Thoracic aorta (tissue), 2 donors: ENCODE results near the gene DZANK1. TPM values are rescaled to one million over a fixed set of nuclear protein-coding genes. Genes with fewer than 3 reads are reported as not detected.

Source experiments
- ATAC-seq: fragments of 150-250 bp; one replicate; pipeline ENCODE4 v1.8.0; 2017; ENCODE audit warnings: low read depth; ENCODE audit not compliant: insufficient number of reproducible peaks, low FRiP score
- DNase-seq: peaks from one replicate; pipeline ENCODE4 v3.0.0-alpha.2; 2020; ENCODE audit warnings: low spot score
- H3K27ac ChIP-seq, 2 donors: fragments of 200-600 bp; sonication (generic); 1 replicate in 1 of 2; 2 replicates in 1 of 2; pipeline ENCODE4 v1.5.1; 2016; ENCODE audit warnings: mild to moderate bottlenecking in 2 of 2, moderate library complexity in 2 of 2
- H3K27me3 ChIP-seq: fragments of 200-600 bp; sonication (generic); replicated peaks from 2 replicates; pipeline ENCODE4 v1.6.0; 2016; ENCODE audit warnings: mild to moderate bottlenecking; ENCODE audit not compliant: insufficient read depth
- H3K36me3 ChIP-seq: fragments of 200-600 bp; sonication (generic); one replicate; pipeline ENCODE4 v1.5.1; 2016
- H3K4me1 ChIP-seq, 2 donors: fragments of 200-600 bp; sonication (generic); 1 replicate in 1 of 2; 2 replicates in 1 of 2; pipeline versions ENCODE4 v1.5.1 to v1.6.0; 2016; ENCODE audit warnings: low read depth in 2 of 2, mild to moderate bottlenecking in 1 of 2; ENCODE audit not compliant: control insufficient read depth in 1 of 2
- H3K4me3 ChIP-seq: fragments of 200-600 bp; sonication (generic); 2 replicates; pipeline ENCODE4 v1.5.1; 2016; ENCODE audit warnings: mild to moderate bottlenecking
- H3K9me3 ChIP-seq: fragments of 200-600 bp; sonication (generic); 2 replicates; pipeline ENCODE4 v1.5.1; 2016
- total RNA-seq, 2 donors: library from RNA; depleted of rRNA; stranded (reverse); fragments of >200 nt; gene quantifications; one replicate each; pipeline versions ENCODE4 v1.1.0 to v1.2.3, GENCODE V29; 2016
- TF ChIP-seq, protein P1 (sequence below): fragments of 200-600 bp; sonication (generic); IDR thresholded peaks from one replicate; pipeline ENCODE4 v1.5.1; 2019; ENCODE audit warnings: antibody characterized with exemption

Gene DZANK1
- total RNA-seq, 2 donors from 2014 or later: 3.2 to 3.7 TPM

GRCh38 chr20:18440403-18440802 is 26.4 kb downstream of the DZANK1 start:
- Histone ChIP-seq H3K36me3 (no peaks in the 10 kb centered on the region), H3K9me3 (no peaks in the 10 kb centered on the region), H3K27ac (no peak overlapping the region), H3K4me1 (no peaks in the 10 kb centered on the region), H3K27me3 (no peaks in the 10 kb centered on the region), H3K4me3 (no peak overlapping the region)
- TF ChIP-seq, protein P1, sequence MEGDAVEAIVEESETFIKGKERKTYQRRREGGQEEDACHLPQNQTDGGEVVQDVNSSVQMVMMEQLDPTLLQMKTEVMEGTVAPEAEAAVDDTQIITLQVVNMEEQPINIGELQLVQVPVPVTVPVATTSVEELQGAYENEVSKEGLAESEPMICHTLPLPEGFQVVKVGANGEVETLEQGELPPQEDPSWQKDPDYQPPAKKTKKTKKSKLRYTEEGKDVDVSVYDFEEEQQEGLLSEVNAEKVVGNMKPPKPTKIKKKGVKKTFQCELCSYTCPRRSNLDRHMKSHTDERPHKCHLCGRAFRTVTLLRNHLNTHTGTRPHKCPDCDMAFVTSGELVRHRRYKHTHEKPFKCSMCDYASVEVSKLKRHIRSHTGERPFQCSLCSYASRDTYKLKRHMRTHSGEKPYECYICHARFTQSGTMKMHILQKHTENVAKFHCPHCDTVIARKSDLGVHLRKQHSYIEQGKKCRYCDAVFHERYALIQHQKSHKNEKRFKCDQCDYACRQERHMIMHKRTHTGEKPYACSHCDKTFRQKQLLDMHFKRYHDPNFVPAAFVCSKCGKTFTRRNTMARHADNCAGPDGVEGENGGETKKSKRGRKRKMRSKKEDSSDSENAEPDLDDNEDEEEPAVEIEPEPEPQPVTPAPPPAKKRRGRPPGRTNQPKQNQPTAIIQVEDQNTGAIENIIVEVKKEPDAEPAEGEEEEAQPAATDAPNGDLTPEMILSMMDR: no peak
- DNase-seq: no peak
- no peak for ATAC-seq

DNA sequence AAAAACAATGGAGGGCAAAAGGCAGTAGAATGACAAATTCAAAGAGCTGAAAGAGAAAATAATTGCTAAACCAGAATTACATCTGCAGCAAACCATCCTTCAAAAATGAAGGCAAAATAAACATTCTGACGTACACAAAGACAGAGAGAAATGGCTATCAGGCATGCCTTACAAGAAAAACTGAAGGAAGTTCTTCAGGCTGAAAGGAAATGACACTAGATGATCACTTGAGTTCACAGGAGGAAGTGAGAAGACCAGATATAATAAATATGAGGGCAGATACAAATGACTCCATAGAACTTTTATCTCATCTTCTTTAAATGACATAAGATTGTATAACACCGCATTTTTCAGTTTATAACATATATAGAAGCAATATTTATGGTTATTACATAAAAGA is 30.0 kb downstream of the DZANK1 start:
- Histone ChIP-seq H3K9me3 (no peaks in the 10 kb centered on the region), H3K4me3 (no peak overlapping the region), H3K27ac (no peak overlapping the region), H3K27me3 (no peaks in the 10 kb centered on the region), H3K4me1 (no peaks in the 10 kb centered on the region), H3K36me3 (no peaks in the 10 kb centered on the region)
- DNase-seq: no peak
- TF ChIP-seq, protein P1: no peak
- no peak for ATAC-seq

GRCh38 chr20:18431206-18431605 is 35.6 kb downstream of the DZANK1 start:
- ATAC-seq (no peak), DNase-seq (no peak)
- TF ChIP-seq, protein P1: no peak
- Histone ChIP-seq H3K27me3 (no peaks in the 10 kb centered on the region), H3K4me1 (peaks cover 0 to 4% of the 10 kb centered on the region in 2 donors), H3K9me3 (no peaks in the 10 kb centered on the region), H3K4me3 (no peak overlapping the region), H3K36me3 (no peaks in the 10 kb centered on the region), H3K27ac (no peak overlapping the region)

DNA sequence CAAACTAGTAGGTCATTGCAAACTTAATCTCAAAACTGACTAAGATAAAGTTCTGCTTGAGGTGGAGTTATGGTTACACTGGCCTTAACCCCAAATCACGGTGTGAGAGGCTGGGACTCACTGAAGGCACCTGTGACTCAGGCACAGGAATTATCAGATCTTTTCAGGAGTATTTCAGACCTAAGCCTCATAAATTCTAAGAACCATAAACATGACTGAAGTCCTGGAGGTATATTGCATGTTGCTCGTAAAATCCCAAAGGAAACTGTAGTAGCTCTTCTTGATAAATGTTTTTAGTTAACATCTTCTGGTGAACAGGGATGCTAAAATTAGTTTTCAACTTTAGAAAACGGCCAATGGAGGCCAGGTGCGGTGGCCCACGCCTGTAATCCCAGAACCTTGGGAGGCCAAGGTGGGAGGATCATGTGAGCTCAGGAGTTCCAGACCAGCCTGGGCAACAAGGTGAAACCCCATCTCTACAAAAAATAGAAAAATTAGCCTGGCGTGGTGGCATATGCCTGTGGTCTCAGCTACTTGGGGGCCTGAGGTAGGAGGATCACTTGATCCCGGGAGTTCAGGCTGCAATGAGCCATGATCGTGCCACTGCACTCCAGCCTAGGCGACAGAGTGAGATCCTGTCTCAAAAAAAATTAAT is 36.5 kb downstream of the DZANK1 start:
- ATAC-seq (no peak), DNase-seq (no peak)
- no peaks in the 10 kb centered on the region for H3K36me3 ChIP-seq
- H3K4me1 ChIP-seq: peaks cover 0 to 4% of the 10 kb centered on the region in 2 donors
- TF ChIP-seq, protein P1: no peak
- no peak overlapping the region for H3K27ac ChIP-seq
- H3K27me3 ChIP-seq: no peaks in the 10 kb centered on the region
- H3K4me3 ChIP-seq: no peak overlapping the region
- H3K9me3 ChIP-seq: no peaks in the 10 kb centered on the region

GRCh38 chr20:18428490-18429173 is 38.2 kb downstream of the DZANK1 start:
- ATAC-seq (no peak), DNase-seq (no peak)
- H3K27ac ChIP-seq: no peak overlapping the region
- no peaks in the 10 kb centered on the region for H3K9me3 ChIP-seq
- no peak overlapping the region for H3K4me3 ChIP-seq
- no peaks in the 10 kb centered on the region for H3K27me3 ChIP-seq
- TF ChIP-seq, protein P1: no peak
- peaks cover 0 to 4% of the 10 kb centered on the region in 2 donors for H3K4me1 ChIP-seq
- no peaks in the 10 kb centered on the region for H3K36me3 ChIP-seq
